Breast epithelium (tissue), 4 donors: ENCODE data around the gene LYRM4. TPM values are rescaled to one million over a fixed set of nuclear protein-coding genes. Genes with fewer than 3 reads are reported as not detected.
A peak's percentile ranks its signal among the peaks of the same experiment; 100 is the strongest.

Experiments used
- DNase-seq, 2 donors: peaks; one replicate each; pipeline ENCODE4 v3.0.0-alpha.2; 2019; ENCODE audit warnings: low spot score in 2 of 2
- H3K27ac ChIP-seq, 2 donors: fragments of 200-600 bp; sonication (generic) in 1 of 2; one replicate each; pipeline ENCODE4 v1.5.1; 2016 to 2019; ENCODE audit warnings: mild to moderate bottlenecking in 1 of 2
- H3K27me3 ChIP-seq, 2 donors: fragments of 200-600 bp; sonication (generic) in 1 of 2; one replicate each; pipeline versions ENCODE4 v1.5.1 to v1.6.0; 2017 to 2019; ENCODE audit warnings: control low read depth in 1 of 2, mild to moderate bottlenecking in 1 of 2
- H3K36me3 ChIP-seq: fragments of 200-600 bp; one replicate; pipeline ENCODE4 v1.5.1; 2019
- H3K4me1 ChIP-seq, 2 donors: fragments of 200-600 bp; sonication (generic); one replicate each; pipeline ENCODE4 v1.5.1; 2016 to 2019; ENCODE audit warnings: control low read depth in 1 of 2
- H3K4me3 ChIP-seq, 3 donors: fragments of 200-600 bp; sonication (generic); 1 replicate in 2 of 3; 2 replicates in 1 of 3; pipeline ENCODE4 v1.5.1; 2016 to 2019; ENCODE audit warnings: mild to moderate bottlenecking in 3 of 3, moderate library complexity in 2 of 3
- H3K9me3 ChIP-seq, 2 donors: fragments of 200-600 bp; sonication (generic) in 1 of 2; one replicate each; pipeline ENCODE4 v1.5.1; 2016 to 2019; ENCODE audit warnings: control low read depth in 1 of 2
- POLR2A ChIP-seq: fragments of 450-650 bp; IDR thresholded peaks from one replicate; pipeline ENCODE4 v1.6.1; 2016; ENCODE audit warnings: antibody characterized with exemption, mild to moderate bottlenecking, moderate library complexity
- POLR2AphosphoS5 ChIP-seq, 3 donors: sonication (generic); formaldehyde crosslinking; IDR thresholded peaks; one replicate each; pipeline ENCODE4 v1.6.1; 2017; ENCODE audit warnings: antibody characterized with exemption in 3 of 3
- intact Hi-C: fragments of 100-400 bp; cut with DNase I; formaldehyde crosslinking; loops from one replicate; pipeline ENCODE4 v1.15.1; 2023; ENCODE audit warnings: low total_unique reads
- total RNA-seq, 3 donors: library from RNA; depleted of rRNA; stranded (reverse); fragments of >200 nt; gene quantifications; one replicate each; pipeline ENCODE4 v1.1.0, GENCODE V29; 2016
- TF ChIP-seq, protein P1 (sequence below), 3 donors: fragments of 450-650 bp; IDR thresholded peaks; one replicate each; pipeline ENCODE4 v1.5.1; 2016 to 2017; ENCODE audit warnings: antibody characterized with exemption in 3 of 3, mild to moderate bottlenecking in 3 of 3, moderate library complexity in 3 of 3

Gene LYRM4
- total RNA-seq, 3 donors from 2014 or later, result 24.4 to 38.0 (median 25.0) TPM

GRCh38 chr6:5293692-5294091, 32.9 kb upstream of the LYRM4 start:
- Histone ChIP-seq H3K9me3 (no peaks in the 10 kb centered on the region), H3K27me3 (no peaks in the 10 kb centered on the region), H3K27ac (no peak overlapping the region), H3K36me3 (no peaks in the 10 kb centered on the region), H3K4me3 (no peak overlapping the region), H3K4me1 (no peaks in the 10 kb centered on the region)
- TF ChIP-seq, protein P1, sequence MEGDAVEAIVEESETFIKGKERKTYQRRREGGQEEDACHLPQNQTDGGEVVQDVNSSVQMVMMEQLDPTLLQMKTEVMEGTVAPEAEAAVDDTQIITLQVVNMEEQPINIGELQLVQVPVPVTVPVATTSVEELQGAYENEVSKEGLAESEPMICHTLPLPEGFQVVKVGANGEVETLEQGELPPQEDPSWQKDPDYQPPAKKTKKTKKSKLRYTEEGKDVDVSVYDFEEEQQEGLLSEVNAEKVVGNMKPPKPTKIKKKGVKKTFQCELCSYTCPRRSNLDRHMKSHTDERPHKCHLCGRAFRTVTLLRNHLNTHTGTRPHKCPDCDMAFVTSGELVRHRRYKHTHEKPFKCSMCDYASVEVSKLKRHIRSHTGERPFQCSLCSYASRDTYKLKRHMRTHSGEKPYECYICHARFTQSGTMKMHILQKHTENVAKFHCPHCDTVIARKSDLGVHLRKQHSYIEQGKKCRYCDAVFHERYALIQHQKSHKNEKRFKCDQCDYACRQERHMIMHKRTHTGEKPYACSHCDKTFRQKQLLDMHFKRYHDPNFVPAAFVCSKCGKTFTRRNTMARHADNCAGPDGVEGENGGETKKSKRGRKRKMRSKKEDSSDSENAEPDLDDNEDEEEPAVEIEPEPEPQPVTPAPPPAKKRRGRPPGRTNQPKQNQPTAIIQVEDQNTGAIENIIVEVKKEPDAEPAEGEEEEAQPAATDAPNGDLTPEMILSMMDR (IDR thresholded peaks at IDR 0.05), result no peak
- TF ChIP-seq POLR2A (no peak), POLR2AphosphoS5 (IDR thresholded peaks at IDR 0.05) (no peak)
- DNase-seq, result no peak
- intact Hi-C loops, result no loop called here

GRCh38 chr6:5292154-5292553, 31.4 kb upstream of the LYRM4 start:
- Histone ChIP-seq H3K9me3 (no peaks in the 10 kb centered on the region), H3K27me3 (no peaks in the 10 kb centered on the region), H3K4me1 (no peaks in the 10 kb centered on the region), H3K4me3 (no peak overlapping the region), H3K27ac (no peak overlapping the region), H3K36me3 (no peaks in the 10 kb centered on the region)
- DNase-seq, result no peak
- TF ChIP-seq POLR2A (no peak), POLR2AphosphoS5 (IDR thresholded peaks at IDR 0.05) (no peak)
- TF ChIP-seq, protein P1 (IDR thresholded peaks at IDR 0.05), result no peak
- intact Hi-C loops, result no loop called here

GRCh38 chr6:5290500-5290899, 29.8 kb upstream of the LYRM4 start:
- DNase-seq, result no peak
- Histone ChIP-seq H3K27ac (no peak overlapping the region), H3K27me3 (no peaks in the 10 kb centered on the region), H3K9me3 (no peaks in the 10 kb centered on the region), H3K4me1 (no peaks in the 10 kb centered on the region), H3K4me3 (no peak overlapping the region), H3K36me3 (no peaks in the 10 kb centered on the region)
- TF ChIP-seq POLR2AphosphoS5 (IDR thresholded peaks at IDR 0.05) (no peak), POLR2A (no peak)
- TF ChIP-seq, protein P1 (IDR thresholded peaks at IDR 0.05), result no peak
- intact Hi-C loops, result no loop called here

GRCh38 chr6:5290097-5290496, 29.3 kb upstream of the LYRM4 start:
- Histone ChIP-seq H3K27ac (no peak overlapping the region), H3K27me3 (no peaks in the 10 kb centered on the region), H3K4me3 (no peak overlapping the region), H3K9me3 (no peaks in the 10 kb centered on the region), H3K36me3 (no peaks in the 10 kb centered on the region), H3K4me1 (no peaks in the 10 kb centered on the region)
- TF ChIP-seq POLR2A, result no peak
- TF ChIP-seq, protein P1 (IDR thresholded peaks at IDR 0.05), result no peak
- TF ChIP-seq POLR2AphosphoS5 (IDR thresholded peaks at IDR 0.05), result no peak
- DNase-seq, result no peak
- intact Hi-C loops, result no loop called here

DNA sequence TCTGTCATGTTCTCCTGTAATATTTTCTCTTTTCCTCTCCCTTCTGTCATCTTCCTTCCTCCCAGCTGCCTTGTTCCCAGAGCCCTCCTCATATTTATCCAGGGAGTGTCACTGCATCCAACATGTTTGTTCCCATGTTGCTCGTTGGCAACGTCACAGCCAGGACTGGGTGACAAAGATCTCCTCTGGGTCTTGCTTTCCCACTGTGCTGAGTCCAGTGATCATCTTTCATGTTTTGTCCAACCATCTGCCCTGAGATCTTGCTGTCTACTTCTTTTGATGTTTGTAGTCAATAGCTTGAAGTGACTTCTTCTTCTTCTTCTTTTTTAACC, 27.2 kb upstream of the LYRM4 start:
- peak overlapping the region; percentile 60 to 84 for H3K27ac ChIP-seq
- intact Hi-C loops, result loop anchor here (2.0 kb wide), 1 partner anchor 53 kb away; no protein-coding TSS in a partner anchor

More for the DNA sequence above, 27.2 kb upstream of the LYRM4 start:
- no peak overlapping the region for H3K4me3 ChIP-seq
- no peaks in the 10 kb centered on the region for H3K9me3 ChIP-seq
- no peak for DNase-seq
- no peaks in the 10 kb centered on the region for H3K27me3 ChIP-seq
- TF ChIP-seq POLR2A, result no peak
- no peak for TF ChIP-seq POLR2AphosphoS5 (IDR thresholded peaks at IDR 0.05)
- TF ChIP-seq, protein P1 (IDR thresholded peaks at IDR 0.05), result no peak
- H3K4me1 ChIP-seq, result no peaks in the 10 kb centered on the region
- H3K36me3 ChIP-seq, result no peaks in the 10 kb centered on the region
